ENCODE data around the gene OR1D5.
"Not testable (repeated sequence)": the region's sequence is repeated elsewhere in the genome, so short reads cannot be mapped to it uniquely, and the experiment has no call there.

Gene OR1D5

GRCh38 chr17:3032258-3033247 is 30.9 kb downstream of the OR1D5 start:
- no peak for DNase-seq

- DNase-seq: not testable (repeated sequence)
Observed at GRCh38 chr17:3030852-3031470, 32.4 kb downstream of the OR1D5 start.

- DNase-seq: no peak
Observed at GRCh38 chr17:3030096-3030495, 33.3 kb downstream of the OR1D5 start.

GRCh38 chr17:3029213-3029913 is 34.0 kb downstream of the OR1D5 start:
- no peak for DNase-seq

- no peak for DNase-seq
Observed at GRCh38 chr17:3027786-3028532, 35.4 kb downstream of the OR1D5 start.

- DNase-seq: peak; percentile 65
Observed at GRCh38 chr17:3026856-3027751, 36.3 kb downstream of the OR1D5 start.

- no peak for DNase-seq
Observed at GRCh38 chr17:3026125-3026855, 37.1 kb downstream of the OR1D5 start.

- no peak for DNase-seq
Observed at GRCh38 chr17:3025421-3026124, 37.8 kb downstream of the OR1D5 start.

GRCh38 chr17:3024346-3024745 is 39.1 kb downstream of the OR1D5 start:
- no peak for DNase-seq

GRCh38 chr17:3022197-3022596 is 41.2 kb downstream of the OR1D5 start:
- DNase-seq: no peak

- DNase-seq: no peak
Observed at GRCh38 chr17:3020381-3020780, 43.0 kb downstream of the OR1D5 start.

GRCh38 chr17:3019761-3020160 is 43.6 kb downstream of the OR1D5 start:
- DNase-seq: no peak

- DNase-seq: no peak
Observed at GRCh38 chr17:3017936-3018335, 45.5 kb downstream of the OR1D5 start.

GRCh38 chr17:3015890-3016289 is 47.5 kb downstream of the OR1D5 start:
- no peak for DNase-seq

GRCh38 chr17:3012926-3013581 is 50.4 kb downstream of the OR1D5 start:
- DNase-seq: peak; percentile 84

Measured in eye (tissue), 1 donor.